PC-3 (cell line): ENCODE data around the gene MXD1. TPM values are rescaled to one million over a fixed set of nuclear protein-coding genes. Genes with fewer than 3 reads are reported as not detected.
A peak's percentile ranks its signal among the peaks of the same experiment; 100 is the strongest.

Experiments
- ATAC-seq: fragments of 200-7000 bp; cut with Tn5 transposase; 2 replicates; pipeline ENCODE4 v1.9.1; 2020; ENCODE audit warnings: mild to moderate bottlenecking, moderate library complexity
- BruUV-seq: library from RNA; stranded (reverse); fragments of 400-500 nt; replicated peaks from 2 replicates; lab custom pipeline; 2021; lab: Mats Ljungman, UMichigan
- CTCF ChIA-PET: fragments of 300-600 bp; sonication (Branson Sonifier 250); formaldehyde crosslinking; loops from one replicate; lab custom pipeline; 2022; ENCODE audit warnings: antibody characterized with exemption; lab: Charles Lee
- POLR2A ChIA-PET: fragments of 300-600 bp; sonication (Branson Sonifier 250); formaldehyde crosslinking; loops from one replicate; lab custom pipeline; 2022; ENCODE audit warnings: antibody characterized with exemption; ENCODE audit not compliant: unreplicated experiment; lab: Charles Lee
- DNase-seq: peaks from one replicate; pipeline ENCODE4 v3.0.0-alpha.2; 2015
- H2AFZ ChIP-seq: fragments of 300-600 bp; sonication (generic); 2 replicates; pipeline ENCODE4 v1.6.0; 2016; ENCODE audit warnings: antibody characterized with exemption, low read length
- H3F3A ChIP-seq: fragments of 300-600 bp; sonication (generic); one replicate; pipeline ENCODE4 v1.6.0; 2017; ENCODE audit warnings: antibody characterized with exemption, low read length, control low read depth, mild to moderate bottlenecking; ENCODE audit not compliant: unreplicated experiment
- H3K27ac ChIP-seq: fragments of 300-600 bp; sonication (generic); 2 replicates; pipeline ENCODE4 v1.5.1; 2016; ENCODE audit warnings: mild to moderate bottlenecking, low read length
- H3K27me3 ChIP-seq: fragments of 300-600 bp; sonication (generic); 2 replicates; pipeline ENCODE4 v1.6.1; 2016; ENCODE audit warnings: low read length, mixed read lengths
- H3K36me3 ChIP-seq: fragments of 300-600 bp; sonication (generic); 2 replicates; pipeline ENCODE4 v1.6.1; 2016; ENCODE audit warnings: low read depth, mixed run types, low read length, mixed read lengths
- H3K4me1 ChIP-seq: fragments of 300-600 bp; sonication (generic); 2 replicates; pipeline ENCODE4 v1.5.1; 2016; ENCODE audit warnings: low read length; ENCODE audit not compliant: insufficient read depth
- H3K4me2 ChIP-seq: fragments of 300-600 bp; sonication (generic); 2 replicates; pipeline ENCODE4 v1.6.0; 2016; ENCODE audit warnings: low read length
- H3K4me3 ChIP-seq: fragments of 300-600 bp; sonication (generic); 2 replicates; pipeline ENCODE4 v1.5.1; 2016; ENCODE audit warnings: mild to moderate bottlenecking, low read length, mixed read lengths
- H3K79me2 ChIP-seq: fragments of 300-600 bp; sonication (generic); 2 replicates; pipeline ENCODE4 v1.6.1; 2017; ENCODE audit warnings: low read length, mixed read lengths
- H3K9ac ChIP-seq: fragments of 300-600 bp; sonication (generic); 2 replicates; pipeline ENCODE4 v1.6.0; 2016; ENCODE audit warnings: mild to moderate bottlenecking, low read length
- H3K9me2 ChIP-seq: fragments of 300-600 bp; sonication (generic); replicated peaks from 2 replicates; pipeline ENCODE4 v1.6.1; 2016; ENCODE audit warnings: mixed run types, low read length, mixed read lengths
- H3K9me3 ChIP-seq: fragments of 300-600 bp; sonication (generic); 2 replicates; pipeline ENCODE4 v1.6.1; 2016; ENCODE audit warnings: low read length, mixed read lengths
- H4K20me1 ChIP-seq: fragments of 300-600 bp; sonication (generic); 2 replicates; pipeline ENCODE4 v1.6.1; 2016; ENCODE audit warnings: low read length, mixed read lengths
- CTCF ChIP-seq: fragments of 300-600 bp; sonication (generic); conservative IDR thresholded peaks from 2 replicates; pipeline ENCODE4 v1.5.1; 2017; ENCODE audit warnings: antibody characterized with exemption, low read depth, mild to moderate bottlenecking, low read length
- EZH2 ChIP-seq: fragments of 300-600 bp; sonication (generic); IDR thresholded peaks from one replicate; pipeline ENCODE4 v1.6.1; 2017; ENCODE audit warnings: antibody characterized with exemption, mild to moderate bottlenecking, low read length; ENCODE audit not compliant: unreplicated experiment
- EZH2phosphoT487 ChIP-seq: fragments of 300-600 bp; sonication (generic); IDR thresholded peaks from 2 replicates; pipeline ENCODE4 v1.6.1; 2018; ENCODE audit warnings: mild to moderate bottlenecking, antibody characterized with exemption, low read length, borderline replicate concordance
- intact Hi-C: fragments of 100-400 bp; cut with micrococcal nuclease; formaldehyde crosslinking; loops from 2 replicates; pipeline ENCODE4 v1.9.0; 2023
- total RNA-seq: library from RNA; depleted of rRNA; stranded (reverse); fragments of >200 nt; gene quantifications from 2 replicates; pipeline ENCODE4 v1.2.3, GENCODE V29; 2014

Gene MXD1
- total RNA-seq, 1 experiment from 2014 or later: 6.8 TPM

- peak; percentile 77 for DNase-seq
- H3K27ac ChIP-seq: peak overlapping the region; percentile 25
- POLR2A ChIA-PET: no interaction called here
Observed at GRCh38 chr2:69917852-69918251, 2.9 kb downstream of the MXD1 start.

DNA sequence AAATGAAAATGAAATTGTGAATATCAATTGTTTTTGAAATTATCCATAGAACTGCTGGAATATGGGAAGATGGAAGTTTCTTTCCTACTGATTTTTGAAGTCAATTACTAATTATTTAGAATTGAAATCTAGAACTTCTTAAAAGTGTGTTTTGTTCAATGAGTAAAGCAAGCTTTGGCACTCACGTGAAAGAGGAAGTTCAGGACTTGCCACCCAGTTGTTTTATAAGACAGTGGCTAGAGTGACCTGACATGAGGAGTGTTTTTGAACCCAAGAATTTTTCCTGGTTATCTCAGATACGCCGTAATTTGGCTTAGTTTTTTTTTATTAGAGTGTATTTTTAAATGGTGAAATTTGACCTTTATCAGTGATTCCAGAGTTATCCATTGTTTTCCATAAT lies 3.5 kb downstream of the MXD1 start:
- Histone ChIP-seq H3K4me1 (peaks cover 29% of the 10 kb centered on the region), H3F3A (no peaks in the 10 kb centered on the region), H3K9me3 (no peaks in the 10 kb centered on the region), H4K20me1 (no peaks in the 10 kb centered on the region), H3K27me3 (no peaks in the 10 kb centered on the region), H3K4me2 (peak overlapping the region; percentile 96), H2AFZ (no peak overlapping the region), H3K4me3 (peak overlapping the region; percentile 17; the same call in 1 of the 2 replicates), H3K36me3 (peaks cover 14% of the 10 kb centered on the region), H3K27ac (peak overlapping the region; percentile 25), H3K9ac (no peak overlapping the region), H3K79me2 (peaks cover 38% of the 10 kb centered on the region), H3K9me2 (no peaks in the 10 kb centered on the region)
- BruUV-seq: no TSS peak
- DNase-seq (no peak), ATAC-seq (no peak)
- CTCF ChIA-PET: no interaction called here
- POLR2A ChIA-PET: no interaction called here
- TF ChIP-seq CTCF: no peak
- TF ChIP-seq EZH2phosphoT487: no peak
- TF ChIP-seq EZH2: no peak
- intact Hi-C loops: loop anchor here (1.0 to 10.0 kb wide), 4 partner anchors 14 to 374 kb away; partner anchors contain the start of genes SNRPG and TIA1

More at GRCh38 chr2:69917852-69918251, 2.9 kb downstream of the MXD1 start:
- no peak for TF ChIP-seq CTCF
- no peak for TF ChIP-seq EZH2phosphoT487
- no peak for TF ChIP-seq EZH2
- ATAC-seq: no peak
- no peaks in the 10 kb centered on the region for H3K27me3 ChIP-seq
- H3K36me3 ChIP-seq: peaks cover 19% of the 10 kb centered on the region
- peaks cover 38% of the 10 kb centered on the region for H3K79me2 ChIP-seq
- intact Hi-C loops: loop anchor here (1.0 to 10.0 kb wide), 4 partner anchors 14 to 374 kb away; partner anchors contain the start of genes SNRPG and TIA1
- BruUV-seq: no TSS peak
- CTCF ChIA-PET: interaction anchor here (0.5 kb wide), 1 partner anchor 224 kb away, joined by 5 read pairs; no protein-coding TSS in a partner anchor
- H4K20me1 ChIP-seq: no peaks in the 10 kb centered on the region
- peak overlapping the region; percentile 96 for H3K4me2 ChIP-seq
- H3K4me3 ChIP-seq: peak overlapping the region; percentile 20
- peaks cover 29% of the 10 kb centered on the region for H3K4me1 ChIP-seq
- no peak overlapping the region for H3K9ac ChIP-seq
- no peaks in the 10 kb centered on the region for H3F3A ChIP-seq
- H3K9me2 ChIP-seq: no peaks in the 10 kb centered on the region
- no peak overlapping the region for H2AFZ ChIP-seq
- no peaks in the 10 kb centered on the region for H3K9me3 ChIP-seq

DNA sequence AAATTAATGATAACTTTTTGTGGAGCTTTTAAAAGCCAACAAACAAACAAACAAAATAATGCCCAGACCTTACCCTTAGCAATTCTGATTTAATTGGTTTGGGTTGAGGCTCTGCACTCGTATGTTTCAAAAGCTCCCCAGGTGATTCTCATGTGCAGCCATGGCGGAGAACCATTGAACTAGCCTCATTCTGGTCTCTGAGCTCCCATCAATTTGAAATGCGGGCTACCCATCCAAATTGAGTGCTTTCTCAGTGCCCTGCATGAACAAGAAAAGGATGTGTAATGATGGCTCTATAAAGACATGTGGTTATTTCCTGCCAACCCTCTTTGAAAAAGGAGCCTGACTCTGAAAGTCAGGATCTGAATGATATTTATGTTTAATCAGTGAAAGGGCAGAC lies 8.2 kb downstream of the MXD1 start:
- no peak overlapping the region for H3K4me3 ChIP-seq
- DNase-seq (no peak), ATAC-seq (no peak)
- H3K9ac ChIP-seq: no peak overlapping the region
- H4K20me1 ChIP-seq: no peaks in the 10 kb centered on the region
- no TSS peak for BruUV-seq
- H3K27me3 ChIP-seq: no peaks in the 10 kb centered on the region
- ChIA-PET POLR2A (no interaction called here), CTCF (no interaction called here)
- no peak for TF ChIP-seq CTCF
- TF ChIP-seq EZH2phosphoT487: no peak
- TF ChIP-seq EZH2: no peak
- H3K36me3 ChIP-seq: peaks cover 10% of the 10 kb centered on the region
- H3K4me2 ChIP-seq: no peak overlapping the region
- no peaks in the 10 kb centered on the region for H3K9me3 ChIP-seq
- H3F3A ChIP-seq: no peaks in the 10 kb centered on the region
- H3K79me2 ChIP-seq: peaks cover 9% of the 10 kb centered on the region
- intact Hi-C loops: no loop called here
- H2AFZ ChIP-seq: no peak overlapping the region
- H3K27ac ChIP-seq: no peak overlapping the region
- H3K4me1 ChIP-seq: peaks cover 7% of the 10 kb centered on the region
- H3K9me2 ChIP-seq: no peaks in the 10 kb centered on the region
